ENCODE data around the gene IER3.
"Not testable (repeated sequence)": the region's sequence is repeated elsewhere in the genome, so short reads cannot be mapped to it uniquely, and the experiment has no call there.

IER3 gene

DNA sequence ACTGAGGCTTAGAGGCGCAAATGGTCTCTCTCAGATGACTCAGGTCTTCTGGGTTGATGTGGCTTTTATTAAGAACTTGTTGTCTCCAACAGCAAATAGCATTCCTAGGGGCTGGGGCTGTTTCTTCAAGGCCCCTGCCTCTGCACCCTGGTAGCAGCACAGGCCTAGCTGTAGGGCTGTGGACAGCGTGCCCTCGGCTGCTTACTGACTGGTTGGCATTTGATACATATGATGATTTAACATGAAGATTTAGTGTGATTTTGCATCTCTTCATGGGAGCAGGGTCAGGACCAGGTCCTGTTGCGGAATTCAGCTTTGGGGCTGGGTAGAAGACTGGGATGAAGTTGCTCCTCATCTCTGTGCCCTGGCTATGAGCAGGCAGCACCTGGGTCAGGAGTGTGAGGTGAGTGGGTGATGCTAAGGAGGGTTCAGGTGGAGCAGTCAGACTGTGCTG, 24.3 kb upstream of the IER3 start:
- DNase-seq (ENCODE audit: low read depth, low spot score), result no peak

GRCh38 chr6:30767944-30768301, 23.6 kb upstream of the IER3 start:
- no peak for DNase-seq (ENCODE audit: low read depth, low spot score)

DNA sequence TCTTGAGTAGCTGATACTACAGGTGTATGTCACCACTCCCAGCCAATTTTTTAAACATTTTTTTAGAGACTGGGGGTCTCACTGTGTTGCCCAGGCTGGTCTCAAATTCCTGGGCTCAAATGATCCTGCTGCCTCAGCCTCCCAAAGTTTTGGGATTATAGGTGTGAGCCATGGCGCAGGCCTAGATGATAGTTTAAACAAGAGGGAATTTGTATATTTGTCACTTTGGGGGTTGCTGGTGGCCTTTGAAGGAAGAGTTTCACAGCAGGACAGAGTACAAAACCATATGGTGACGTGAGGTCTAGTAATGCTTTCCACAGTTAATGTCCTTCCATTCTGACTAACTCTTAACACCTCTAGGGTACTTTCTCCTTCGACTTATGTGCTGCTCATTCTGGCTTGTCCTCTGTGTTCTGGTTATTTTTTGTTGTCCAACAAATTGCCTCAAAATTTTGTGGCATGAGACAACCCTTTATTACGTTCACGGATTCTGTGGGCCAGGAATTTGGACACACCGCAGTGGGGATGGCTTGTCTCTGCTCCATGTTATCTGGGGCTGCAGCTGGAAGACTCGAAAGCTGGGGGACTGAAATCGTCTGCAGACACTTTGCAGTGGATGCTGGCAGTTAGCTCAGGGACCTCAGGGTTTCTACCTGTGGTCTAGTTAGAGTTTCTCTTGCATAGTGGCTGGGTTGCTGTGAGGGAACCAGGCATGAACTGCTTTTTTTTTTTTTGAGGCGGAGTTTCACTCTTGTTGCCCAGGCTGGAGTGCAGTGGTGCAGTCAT, 23.0 kb upstream of the IER3 start:
- DNase-seq (ENCODE audit: low read depth, low spot score), result no peak

- no peak for DNase-seq (ENCODE audit: low read depth, low spot score)
Measured at GRCh38 chr6:30766461-30767157, 22.3 kb upstream of the IER3 start.

DNA sequence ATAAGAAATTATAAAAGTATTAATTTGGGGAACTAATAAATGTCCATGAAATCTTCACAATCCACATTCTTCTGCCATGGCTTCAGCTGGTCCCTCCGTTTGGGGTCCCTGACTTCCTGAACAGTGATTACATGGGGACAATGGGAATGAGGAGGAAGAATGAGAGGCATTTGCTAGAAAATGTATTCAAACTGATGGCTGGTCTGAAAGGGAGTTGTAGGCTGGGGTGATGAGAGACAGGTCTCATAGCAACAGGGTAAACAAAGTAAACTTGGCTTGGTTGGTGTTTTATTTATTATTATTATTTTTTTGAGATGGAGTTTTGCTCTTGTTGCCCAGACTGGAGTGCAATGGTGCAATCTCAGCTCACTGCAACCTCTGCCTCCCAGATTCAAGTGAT, 21.1 kb upstream of the IER3 start:
- DNase-seq (ENCODE audit: low read depth, low spot score), result not testable (repeated sequence)

- DNase-seq (ENCODE audit: low read depth, low spot score), result not testable (repeated sequence)
Measured at GRCh38 chr6:30764490-30765043, 20.2 kb upstream of the IER3 start.

- no peak for DNase-seq (ENCODE audit: low read depth, low spot score)
Measured at GRCh38 chr6:30763618-30764489, 19.5 kb upstream of the IER3 start.

DNA sequence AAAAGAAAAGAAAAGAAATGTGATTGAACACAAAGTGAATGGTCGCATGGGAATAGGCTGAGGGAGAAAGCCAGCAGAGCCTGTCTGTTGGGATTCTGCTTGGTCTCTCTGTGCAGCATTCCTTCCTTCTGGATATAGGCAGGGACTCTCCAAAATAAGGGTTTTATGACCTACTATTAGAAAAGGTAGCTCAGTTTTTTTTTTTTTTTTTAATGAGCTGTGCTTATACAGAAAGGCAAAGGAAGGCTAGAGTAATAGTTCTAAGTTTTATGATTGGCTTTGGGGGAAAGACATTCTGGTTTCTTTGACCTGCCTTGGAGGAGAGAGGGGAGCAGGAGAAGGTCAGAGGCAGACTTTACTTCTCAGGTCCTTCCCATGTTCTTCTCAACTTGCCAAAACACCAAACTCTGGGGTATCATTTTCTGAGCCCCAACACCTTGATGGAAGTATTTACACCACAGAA, 18.8 kb upstream of the IER3 start:
- DNase-seq (ENCODE audit: low read depth, low spot score), result no peak

GRCh38 chr6:30761791-30762429, 17.6 kb upstream of the IER3 start:
- no peak for DNase-seq (ENCODE audit: low read depth, low spot score)

DNA sequence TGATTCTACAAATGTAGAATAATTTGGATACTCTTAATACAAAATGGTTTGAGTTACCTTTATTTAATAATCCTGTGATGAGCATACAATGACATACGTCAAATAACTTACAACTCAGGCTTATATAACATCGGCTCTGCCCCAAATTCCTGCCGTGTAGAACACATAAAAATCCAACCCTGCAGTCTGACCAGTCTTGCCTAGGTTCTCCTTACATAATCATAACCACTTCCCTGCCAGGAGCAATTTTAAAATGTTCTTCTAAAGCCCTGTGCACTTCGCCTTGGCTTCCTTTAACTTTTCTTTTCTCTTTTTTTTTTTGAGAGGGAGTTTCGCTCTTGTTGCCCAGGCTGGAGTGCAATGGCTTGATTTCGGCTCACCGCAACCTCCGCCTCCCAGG, 16.2 kb upstream of the IER3 start:
- no peak for DNase-seq (ENCODE audit: low read depth, low spot score)

DNA sequence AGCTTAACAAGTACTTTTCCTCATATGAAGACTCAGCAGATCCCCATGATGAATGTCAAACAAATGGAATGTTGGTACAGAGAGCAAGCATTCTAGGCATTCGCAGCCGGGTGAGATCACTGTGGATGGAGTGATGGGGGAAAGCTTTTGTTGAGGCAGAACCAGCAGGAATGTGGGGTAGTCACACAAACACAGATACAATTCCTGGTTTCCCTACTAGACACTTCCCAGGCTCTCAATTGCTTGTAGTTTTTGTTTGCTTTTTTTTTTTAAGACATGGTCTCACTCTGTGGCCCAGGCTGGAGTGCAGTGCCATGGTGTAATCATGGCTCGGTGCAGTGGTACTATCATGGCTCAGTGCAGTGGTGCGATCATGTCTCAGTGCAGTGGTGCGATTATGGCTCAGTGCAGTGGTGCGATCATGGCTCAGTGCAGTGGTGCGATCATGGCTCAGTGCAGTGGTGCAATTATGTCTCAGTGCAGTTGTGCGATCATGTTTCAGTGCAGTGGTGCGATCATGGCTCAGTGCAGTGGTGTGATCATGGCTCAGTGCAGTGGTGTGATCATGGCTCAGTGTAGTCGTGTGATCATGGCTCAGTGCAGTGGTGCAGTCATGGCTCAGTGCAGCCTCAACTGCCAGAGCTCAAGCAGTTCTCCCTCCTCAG, 15.4 kb upstream of the IER3 start:
- no peak for DNase-seq (ENCODE audit: low read depth, low spot score)

DNA sequence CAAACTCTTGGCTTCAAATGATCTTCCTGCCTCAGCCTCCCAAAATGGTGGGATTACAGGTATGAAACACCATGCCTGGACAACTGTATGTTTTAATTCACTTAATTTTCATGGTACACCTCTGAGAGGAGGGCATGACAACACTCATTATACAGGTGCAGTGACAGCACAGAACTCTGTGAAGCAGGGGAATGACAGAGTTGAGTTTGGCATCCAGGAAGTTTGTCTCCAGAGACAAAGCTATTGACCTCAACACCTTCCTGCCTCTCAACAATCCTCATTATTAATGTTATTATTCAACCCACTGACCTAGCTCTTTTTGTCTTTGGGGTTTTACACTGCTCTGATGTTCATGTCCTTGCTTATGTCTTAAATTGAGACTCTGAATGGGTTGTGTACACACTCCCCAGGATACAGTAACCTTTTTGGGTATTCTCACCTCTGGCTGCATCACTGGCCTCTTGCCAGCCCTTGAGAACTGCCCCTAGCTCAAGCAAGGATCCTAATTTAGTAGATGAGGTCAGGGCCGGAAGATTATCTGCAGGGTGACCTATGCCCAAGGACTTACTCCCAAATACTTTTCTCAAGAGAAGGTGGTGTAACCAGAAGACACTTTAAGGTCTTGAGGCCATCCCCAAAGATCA, 13.0 kb upstream of the IER3 start:
- DNase-seq (ENCODE audit: low read depth, low spot score), result no peak

- not testable (repeated sequence) for DNase-seq (ENCODE audit: low read depth, low spot score)
Measured at GRCh38 chr6:30756405-30757003, 12.2 kb upstream of the IER3 start.

GRCh38 chr6:30754631-30755030, 10.3 kb upstream of the IER3 start:
- no peak for DNase-seq (ENCODE audit: low read depth, low spot score)

DNA sequence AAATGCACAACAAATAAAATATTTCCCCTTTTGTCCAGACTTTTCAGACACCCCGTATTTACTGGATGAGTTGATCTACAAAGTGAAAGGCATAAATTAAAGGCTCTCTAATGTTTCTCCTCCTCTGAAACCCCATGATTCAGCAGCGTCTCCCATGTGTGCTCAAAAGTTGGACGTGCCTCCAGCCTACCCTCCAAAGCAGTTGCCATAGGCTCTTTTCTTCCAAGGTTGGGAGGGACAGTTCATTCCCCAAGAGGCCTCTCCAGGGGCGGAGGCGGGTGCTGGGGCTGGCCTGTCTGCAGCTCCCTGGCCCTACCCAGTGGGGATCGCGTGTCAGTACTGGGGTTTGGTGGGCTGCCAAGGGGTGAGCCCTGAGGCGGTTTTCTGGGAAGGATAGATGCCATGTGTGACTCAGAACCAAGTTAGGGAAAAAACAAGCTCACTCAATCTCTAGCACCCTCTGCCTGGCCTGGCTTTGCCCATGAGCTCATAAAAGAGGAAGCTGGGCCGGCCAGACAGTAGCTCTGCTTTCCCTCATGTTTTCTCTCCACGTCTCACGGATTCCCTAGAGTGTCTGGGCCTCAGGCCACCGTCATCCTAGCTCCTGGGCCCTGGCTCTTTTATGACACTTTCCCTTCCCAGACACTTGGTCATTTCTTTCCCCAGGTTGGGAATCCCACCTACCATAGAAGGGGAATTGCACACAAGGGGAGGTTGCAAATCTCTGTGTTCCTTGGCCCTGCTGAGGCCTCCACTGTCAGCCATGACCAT, 8.0 kb upstream of the IER3 start:
- DNase-seq (ENCODE audit: low read depth, low spot score), result peak; percentile 95

- DNase-seq (ENCODE audit: low read depth, low spot score), result no peak
Measured at GRCh38 chr6:30750379-30750668, 6.0 kb upstream of the IER3 start.

- no peak for DNase-seq (ENCODE audit: low read depth, low spot score)
Measured at GRCh38 chr6:30749554-30750378, 5.4 kb upstream of the IER3 start.

- DNase-seq (ENCODE audit: low read depth, low spot score), result no peak
Measured at GRCh38 chr6:30748851-30749540, 4.6 kb upstream of the IER3 start.
